ENCODE measurements around the gene HSD17B12. TPM values are rescaled to one million over a fixed set of nuclear protein-coding genes. Genes with fewer than 3 reads are reported as not detected.
A peak's percentile ranks its signal among the peaks of the same experiment; 100 is the strongest.

HSD17B12 gene
- polyA plus RNA-seq, 1 donor: 105 TPM

- DNase-seq: no peak
Measured at GRCh38 chr11:43866969-43867368, 186.4 kb downstream of the HSD17B12 start.

- no peak for DNase-seq
Measured at GRCh38 chr11:43868852-43869567, 188.5 kb downstream of the HSD17B12 start.

GRCh38 chr11:43871051-43871450, 190.5 kb downstream of the HSD17B12 start:
- DNase-seq: no peak

DNA sequence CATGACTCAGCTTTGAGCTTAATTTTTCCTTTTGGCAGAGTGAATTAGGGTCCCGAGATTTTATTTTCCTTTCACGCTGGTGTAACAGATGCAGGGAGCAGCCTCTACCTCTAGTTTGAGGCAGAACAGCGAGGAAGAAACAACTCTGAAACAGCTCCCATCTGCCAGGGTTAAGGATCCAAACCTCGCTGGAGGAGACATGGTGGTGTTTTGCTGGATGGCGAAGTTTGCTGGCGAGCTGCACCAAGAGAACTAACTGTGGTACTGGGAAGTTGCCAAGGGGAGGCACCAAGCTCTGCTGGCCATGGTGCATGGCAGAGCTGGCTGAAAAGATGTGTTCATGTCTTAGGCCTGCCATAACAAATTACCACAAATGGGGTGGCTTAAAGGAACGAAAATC, 192.5 kb downstream of the HSD17B12 start:
- DNase-seq: no peak

- DNase-seq: no peak
Measured at GRCh38 chr11:43874078-43874477, 193.5 kb downstream of the HSD17B12 start.

GRCh38 chr11:43874738-43875137, 194.2 kb downstream of the HSD17B12 start:
- DNase-seq: no peak

GRCh38 chr11:43879789-43880639, 199.5 kb downstream of the HSD17B12 start:
- no peak for DNase-seq

DNA sequence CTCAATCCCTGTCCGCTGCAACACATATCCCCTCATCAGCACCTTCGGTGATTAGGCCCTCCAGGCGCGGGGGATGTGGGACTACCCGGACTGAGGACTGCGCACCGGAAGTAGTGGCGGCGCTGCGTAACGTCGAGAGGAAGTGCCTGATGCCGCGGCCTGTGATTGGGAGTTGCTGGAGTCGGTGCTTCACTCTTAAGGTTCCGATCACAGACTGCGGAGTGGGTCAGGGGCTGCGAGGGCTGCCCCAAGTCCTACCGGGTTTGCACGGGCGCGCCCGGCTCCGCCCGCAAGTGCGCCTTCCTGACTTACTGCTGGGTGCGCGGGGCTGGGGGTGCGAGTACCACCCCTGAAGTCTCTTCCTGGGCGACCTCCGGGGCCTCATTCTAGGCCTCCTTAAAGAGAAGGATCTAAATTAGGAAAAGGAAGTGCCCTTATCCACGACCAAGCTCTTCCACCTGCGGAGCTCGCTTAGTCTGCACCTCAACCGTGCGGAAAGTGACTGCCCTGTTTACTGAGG, 200.2 kb downstream of the HSD17B12 start, which contains the start of gene ALKBH3:
Gene ALKBH3, plus strand, starts transcription at position 192 of the 520 bp plus-strand sequence. CDS start 1,822 bp downstream, outside the sequence.
- DNase-seq: peak; percentile 89

- DNase-seq: no peak
Measured at GRCh38 chr11:43892851-43893250, 212.3 kb downstream of the HSD17B12 start.

GRCh38 chr11:43894546-43894945, 214.0 kb downstream of the HSD17B12 start:
- DNase-seq: no peak

DNA sequence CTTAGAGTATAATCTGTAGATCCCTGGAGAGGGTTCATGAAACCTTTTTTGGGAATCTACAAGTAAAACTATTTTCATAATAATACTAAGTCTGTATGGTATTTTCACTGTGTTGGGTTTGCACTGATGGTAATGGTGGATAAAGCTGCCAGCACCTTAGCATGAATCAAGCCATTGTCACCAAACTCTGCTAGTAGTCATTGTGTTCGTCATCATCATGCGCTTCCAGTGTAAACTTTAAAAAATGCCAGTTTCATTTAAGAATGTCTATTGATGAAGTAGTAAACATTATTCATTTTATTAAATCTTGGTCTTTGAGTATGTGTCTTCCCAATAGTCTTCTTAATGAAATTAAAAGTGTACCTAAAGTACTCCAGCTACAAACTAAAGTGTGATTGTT, 215.1 kb downstream of the HSD17B12 start:
- DNase-seq: no peak

GRCh38 chr11:43898574-43898973, 218.0 kb downstream of the HSD17B12 start:
- DNase-seq: no peak

- no peak for DNase-seq
Measured at GRCh38 chr11:43899094-43899493, 218.6 kb downstream of the HSD17B12 start.

- DNase-seq: no peak
Measured at GRCh38 chr11:43901551-43901950, 221.0 kb downstream of the HSD17B12 start.

GRCh38 chr11:43903078-43903477, 222.5 kb downstream of the HSD17B12 start:
- no peak for DNase-seq

- no peak for DNase-seq
Measured at GRCh38 chr11:43903969-43904368, 223.4 kb downstream of the HSD17B12 start.

DNA sequence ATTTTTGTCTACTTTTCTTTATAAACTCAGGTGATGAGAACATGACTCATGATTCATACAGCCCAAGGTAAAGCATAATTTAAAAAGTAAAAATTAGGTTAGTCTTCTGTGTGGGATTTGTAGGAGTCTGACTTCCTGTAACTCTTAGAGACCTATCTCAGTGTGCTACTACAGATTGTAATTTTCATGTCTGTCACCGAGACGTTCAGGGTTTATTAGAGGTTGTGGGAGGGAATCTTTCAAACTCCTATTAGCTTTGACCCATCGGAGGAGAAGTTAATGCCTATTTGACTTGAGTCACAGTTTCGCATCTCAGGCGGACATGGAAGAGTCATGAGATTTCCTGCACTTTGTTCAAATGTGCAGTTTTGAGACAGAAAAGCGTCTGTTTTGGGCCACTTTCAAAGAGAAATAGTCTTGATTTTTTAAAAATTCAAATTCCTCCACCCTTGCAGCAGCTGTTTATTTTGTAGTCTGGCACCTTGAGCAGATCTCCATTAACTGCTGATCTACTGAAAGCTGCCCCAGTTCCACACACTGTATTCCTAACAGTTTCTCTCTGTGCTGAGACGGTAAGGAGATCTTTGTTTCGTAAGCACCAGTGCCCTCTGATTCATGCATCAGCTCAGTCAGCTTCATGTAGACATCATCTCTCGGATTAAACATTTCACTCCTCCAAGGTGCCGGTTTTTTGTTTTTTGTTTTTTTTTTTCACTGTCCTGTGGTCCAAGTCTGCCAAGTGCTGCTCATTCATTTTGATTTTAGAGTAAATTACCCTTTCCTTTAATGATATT, 224.4 kb downstream of the HSD17B12 start:
- DNase-seq: no peak

DNA sequence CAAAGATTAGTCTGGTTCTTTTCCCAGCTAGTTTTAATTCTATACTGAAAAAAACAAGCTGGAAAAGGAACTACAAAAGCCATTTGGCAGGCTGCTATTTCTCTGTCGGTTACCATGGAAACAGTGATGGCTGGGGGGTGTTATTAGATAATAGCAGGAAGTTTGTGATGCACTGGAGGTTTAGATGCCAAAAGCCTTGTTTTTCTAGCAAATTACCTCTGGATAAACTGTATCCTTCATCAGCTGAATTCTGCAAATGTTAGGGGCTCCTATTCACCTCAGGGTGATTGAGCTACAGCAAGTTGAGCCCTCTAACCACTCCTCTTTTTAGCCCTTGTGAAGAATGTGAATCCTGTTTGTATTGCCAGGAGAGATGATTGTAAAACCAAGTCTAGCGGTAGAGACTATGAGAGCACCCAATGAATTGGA, 225.3 kb downstream of the HSD17B12 start:
- DNase-seq: peak; percentile 79
